Activated CD8-positive, alpha-beta memory T cell treated with anti-CD3 and anti-CD28 coated beads, Interleukin-2, amount 50 U/mL, for 24 hours (primary cell): Measurements from ENCODE around the gene SPC24.
"Not testable (repeated sequence)": the region's sequence is repeated elsewhere in the genome, so short reads cannot be mapped to it uniquely, and the experiment has no call there.

ENCODE experiments used
- DNase-seq: peaks from one replicate; pipeline ENCODE4 v3.0.0-alpha.2; 2020; ENCODE audit errors: extremely low read depth

SPC24 gene

GRCh38 chr19:11125994-11126685 lies 29.4 kb downstream of the SPC24 start:
- DNase-seq = peak; percentile 63

- DNase-seq = not testable (repeated sequence)
These were observed 31.4 kb downstream of the SPC24 start for GRCh38 chr19:11124157-11124556.

- no peak for DNase-seq
These were observed 32.5 kb downstream of the SPC24 start for GRCh38 chr19:11123114-11123513.

- DNase-seq = not testable (repeated sequence)
These were observed 33.6 kb downstream of the SPC24 start for GRCh38 chr19:11121963-11122362.

GRCh38 chr19:11116507-11116906 lies 39.1 kb downstream of the SPC24 start:
- DNase-seq = no peak

GRCh38 chr19:11115895-11116446 lies 39.6 kb downstream of the SPC24 start:
- no peak for DNase-seq

GRCh38 chr19:11115042-11115441 lies 40.5 kb downstream of the SPC24 start:
- no peak for DNase-seq

- no peak for DNase-seq
These were observed 42.4 kb downstream of the SPC24 start for GRCh38 chr19:11113140-11113708.

GRCh38 chr19:11111771-11112144 lies 43.8 kb downstream of the SPC24 start:
- DNase-seq = no peak

- DNase-seq = no peak
These were observed 44.3 kb downstream of the SPC24 start for GRCh38 chr19:11111117-11111770.

- no peak for DNase-seq
These were observed 46.8 kb downstream of the SPC24 start for GRCh38 chr19:11108746-11109145.

GRCh38 chr19:11106477-11106876 lies 49.1 kb downstream of the SPC24 start:
- no peak for DNase-seq

GRCh38 chr19:11105014-11105636 lies 50.5 kb downstream of the SPC24 start:
- DNase-seq = no peak

- not testable (repeated sequence) for DNase-seq
These were observed 51.9 kb downstream of the SPC24 start for GRCh38 chr19:11103667-11104066.

- no peak for DNase-seq
These were observed 52.6 kb downstream of the SPC24 start for GRCh38 chr19:11102944-11103343.

- DNase-seq = no peak
These were observed 54.5 kb downstream of the SPC24 start for GRCh38 chr19:11101057-11101456.

GRCh38 chr19:11100049-11100448 lies 55.5 kb downstream of the SPC24 start:
- DNase-seq = no peak

GRCh38 chr19:11098861-11099260 lies 56.7 kb downstream of the SPC24 start:
- DNase-seq = no peak

GRCh38 chr19:11098327-11098726 lies 57.3 kb downstream of the SPC24 start:
- DNase-seq = no peak

GRCh38 chr19:11097367-11097766 lies 58.2 kb downstream of the SPC24 start:
- not testable (repeated sequence) for DNase-seq

- DNase-seq = no peak
These were observed 59.3 kb downstream of the SPC24 start for GRCh38 chr19:11096210-11096841.
